H7 (cell line): Measurements from ENCODE around the gene VSTM4. TPM values are rescaled to one million over a fixed set of nuclear protein-coding genes. Genes with fewer than 3 reads are reported as not detected.

Experiments used
- DNase-seq: peaks from one replicate; pipeline ENCODE4 v3.0.0; 2012
- H3K27me3 ChIP-seq: 2 replicates; pipeline ENCODE4 v1.6.0; 2011; ENCODE audit warnings: mild to moderate bottlenecking, low read length; ENCODE audit not compliant: control insufficient read depth, insufficient read depth
- H3K36me3 ChIP-seq: replicated peaks from 2 replicates; pipeline ENCODE4 v1.5.1; 2011; ENCODE audit warnings: low read length; ENCODE audit not compliant: control insufficient read depth, insufficient read depth
- H3K4me3 ChIP-seq: 2 replicates; pipeline ENCODE4 v1.5.1; 2011; ENCODE audit warnings: low read depth, mild to moderate bottlenecking, control low read depth, low read length, moderate library complexity; ENCODE audit not compliant: insufficient read depth
- total RNA-seq: library from RNA; depleted of rRNA; stranded (reverse); fragments of >200 nt; shearing (Covaris generic); gene quantifications from 2 replicates; pipeline ENCODE4 v1.2.3, GENCODE V29; 2014

Gene VSTM4
- total RNA-seq, 1 experiment from 2014 or later, result 0.31 TPM

DNA sequence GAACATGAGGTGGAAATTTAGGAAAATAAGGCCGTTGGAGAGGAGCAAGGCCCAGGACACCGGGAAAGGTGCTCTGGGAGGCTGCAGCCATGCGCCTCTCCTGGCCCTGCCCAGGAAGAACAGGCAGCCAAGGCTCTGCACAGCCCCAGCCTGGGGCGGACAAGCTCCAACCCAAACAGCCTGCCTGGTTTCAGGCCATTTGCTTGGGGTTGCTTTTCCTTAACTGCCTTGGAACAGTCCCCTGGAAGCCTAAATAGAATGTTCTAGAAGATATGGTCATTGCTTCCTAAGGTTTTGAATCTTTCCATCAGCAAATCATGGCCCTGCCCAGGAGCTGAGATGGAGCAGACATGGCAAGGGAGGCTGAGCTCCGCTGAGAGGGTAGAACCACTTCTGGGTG, 11.0 kb downstream of the VSTM4 start:
- no peaks in the 10 kb centered on the region for H3K27me3 ChIP-seq
- no peak overlapping the region for H3K4me3 ChIP-seq
- no peaks in the 10 kb centered on the region for H3K36me3 ChIP-seq
- DNase-seq, result no peak

DNA sequence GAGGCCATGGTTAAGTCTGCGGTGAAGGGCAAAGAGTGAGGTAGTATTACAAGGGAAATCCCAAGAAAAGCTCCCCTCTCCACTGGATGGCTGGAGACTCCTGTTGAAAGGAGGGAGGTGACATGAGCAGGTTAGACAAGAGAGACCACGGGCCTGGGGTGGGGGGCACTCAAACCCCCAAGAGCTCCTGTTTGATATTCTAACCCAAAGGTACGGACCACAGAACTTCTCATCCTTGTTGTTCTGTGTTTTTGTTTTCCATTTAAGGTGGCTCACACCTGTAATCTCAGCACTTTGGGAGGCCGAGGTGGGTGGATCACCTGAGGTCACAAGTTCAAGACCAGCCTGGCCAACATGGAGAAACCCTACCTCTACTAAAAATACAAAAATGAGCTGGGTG, 11.6 kb downstream of the VSTM4 start:
- no peaks in the 10 kb centered on the region for H3K27me3 ChIP-seq
- no peak for DNase-seq
- no peaks in the 10 kb centered on the region for H3K36me3 ChIP-seq
- no peak overlapping the region for H3K4me3 ChIP-seq

DNA sequence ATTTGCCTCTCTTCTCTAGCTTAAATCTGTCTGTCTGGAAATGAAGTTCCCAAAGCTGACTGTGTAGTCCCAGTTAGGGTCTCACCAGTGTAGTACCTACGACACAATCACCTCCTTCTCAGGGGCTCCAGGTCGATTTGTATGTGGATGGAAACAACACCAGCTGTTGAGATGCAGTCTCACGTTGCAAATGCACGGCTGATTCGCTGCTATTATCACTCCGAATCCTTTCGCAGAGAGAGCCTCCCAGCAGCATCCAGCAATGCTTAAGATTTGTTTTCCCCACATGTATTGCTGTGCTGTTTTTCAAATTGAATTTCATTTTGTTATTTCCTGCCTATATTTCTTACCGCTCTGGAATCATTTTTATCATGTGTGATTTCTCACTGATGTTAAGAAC, 16.3 kb downstream of the VSTM4 start:
- Histone ChIP-seq H3K27me3 (no peaks in the 10 kb centered on the region), H3K36me3 (no peaks in the 10 kb centered on the region), H3K4me3 (no peak overlapping the region)
- DNase-seq, result no peak

DNA sequence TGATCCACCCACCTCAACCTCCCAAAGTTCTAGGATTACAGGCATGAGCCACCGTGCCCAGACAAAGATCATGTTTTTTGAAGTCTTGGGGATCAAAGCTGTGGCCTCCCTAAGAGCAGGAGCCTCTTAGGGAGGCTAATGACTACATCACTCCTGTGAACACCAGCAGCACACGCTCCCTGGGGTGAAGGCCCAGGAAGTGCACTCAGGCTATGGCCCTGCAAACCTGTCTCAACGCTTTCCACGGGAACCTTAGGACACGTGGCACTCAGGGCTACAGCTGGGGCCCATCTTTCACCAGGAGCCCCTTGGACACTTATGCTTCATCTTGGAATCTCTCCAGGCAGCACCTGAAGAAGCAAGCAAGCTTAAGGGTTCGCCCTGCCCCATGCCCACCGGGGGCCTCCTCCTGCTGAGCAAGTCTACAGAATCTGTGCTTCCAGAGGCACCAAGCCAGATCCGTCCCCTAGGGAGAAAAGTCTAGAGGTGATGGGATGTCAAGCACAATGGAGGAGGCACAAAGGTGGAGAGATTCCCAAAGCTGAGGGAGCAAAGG, 18.4 kb downstream of the VSTM4 start:
- Histone ChIP-seq H3K36me3 (no peaks in the 10 kb centered on the region), H3K4me3 (no peak overlapping the region), H3K27me3 (no peaks in the 10 kb centered on the region)
- DNase-seq, result no peak

DNA sequence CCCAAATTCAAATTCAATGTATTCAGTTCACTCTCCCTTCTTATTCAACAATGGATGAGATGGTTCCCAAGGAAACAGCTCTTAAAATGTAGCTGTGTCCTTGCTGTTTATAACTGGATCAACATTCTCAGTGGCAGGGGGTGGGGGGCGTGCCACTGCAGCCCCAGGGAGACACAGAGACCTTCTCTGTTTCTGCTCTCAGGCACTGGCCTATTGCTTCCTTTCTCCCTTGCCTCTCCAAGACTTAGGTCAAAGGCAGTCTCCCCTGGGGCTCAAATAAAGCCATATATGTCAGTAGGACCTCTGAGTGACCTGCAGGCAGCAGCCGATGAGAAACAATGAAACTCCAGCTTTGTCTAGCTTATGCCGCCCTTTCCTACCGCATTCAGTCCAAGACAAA, 20.7 kb downstream of the VSTM4 start:
- DNase-seq, result no peak
- no peaks in the 10 kb centered on the region for H3K36me3 ChIP-seq
- H3K4me3 ChIP-seq, result no peak overlapping the region
- H3K27me3 ChIP-seq, result no peaks in the 10 kb centered on the region

DNA sequence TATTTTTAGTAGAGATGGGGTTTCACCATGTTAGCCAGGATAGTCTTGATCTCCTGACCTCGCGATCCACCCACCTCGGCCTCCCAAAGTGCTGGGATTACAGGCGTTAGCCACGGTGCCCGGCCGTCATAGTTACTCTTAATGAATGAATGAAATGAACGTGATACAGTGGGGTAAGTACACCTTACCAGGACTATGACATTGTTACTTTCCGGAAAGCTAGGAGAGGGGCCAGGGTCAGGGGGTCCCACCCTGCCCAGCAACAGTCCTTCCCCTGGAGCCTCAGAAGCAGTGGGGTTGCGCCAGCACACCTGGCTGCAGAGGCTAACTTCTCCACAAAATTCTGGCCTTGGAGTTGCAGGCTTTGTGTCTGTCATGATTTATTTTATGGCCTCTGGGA, 21.4 kb downstream of the VSTM4 start:
- Histone ChIP-seq H3K4me3 (no peak overlapping the region), H3K27me3 (no peaks in the 10 kb centered on the region), H3K36me3 (no peaks in the 10 kb centered on the region)
- no peak for DNase-seq

DNA sequence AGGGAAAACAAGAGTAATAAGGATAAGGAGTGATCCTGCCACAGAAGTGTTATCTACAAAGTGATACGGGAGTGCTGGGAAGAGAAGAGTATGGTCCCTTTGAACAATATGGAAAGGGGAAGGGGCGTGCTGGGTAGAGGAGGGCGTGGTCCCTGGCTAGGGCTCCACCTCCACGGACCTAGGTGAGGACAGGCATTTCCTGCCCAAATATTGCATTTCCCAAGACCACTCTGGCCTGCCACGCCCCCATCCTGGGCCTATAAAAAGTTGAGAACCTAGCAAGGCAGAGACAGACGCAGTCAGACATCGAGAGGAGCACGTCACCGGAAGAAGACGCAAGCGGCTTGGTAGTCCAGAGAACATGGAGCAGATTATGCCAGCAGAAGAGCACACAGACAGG, 22.8 kb downstream of the VSTM4 start:
- Histone ChIP-seq H3K27me3 (no peaks in the 10 kb centered on the region), H3K36me3 (no peaks in the 10 kb centered on the region), H3K4me3 (no peak overlapping the region)
- DNase-seq, result no peak

DNA sequence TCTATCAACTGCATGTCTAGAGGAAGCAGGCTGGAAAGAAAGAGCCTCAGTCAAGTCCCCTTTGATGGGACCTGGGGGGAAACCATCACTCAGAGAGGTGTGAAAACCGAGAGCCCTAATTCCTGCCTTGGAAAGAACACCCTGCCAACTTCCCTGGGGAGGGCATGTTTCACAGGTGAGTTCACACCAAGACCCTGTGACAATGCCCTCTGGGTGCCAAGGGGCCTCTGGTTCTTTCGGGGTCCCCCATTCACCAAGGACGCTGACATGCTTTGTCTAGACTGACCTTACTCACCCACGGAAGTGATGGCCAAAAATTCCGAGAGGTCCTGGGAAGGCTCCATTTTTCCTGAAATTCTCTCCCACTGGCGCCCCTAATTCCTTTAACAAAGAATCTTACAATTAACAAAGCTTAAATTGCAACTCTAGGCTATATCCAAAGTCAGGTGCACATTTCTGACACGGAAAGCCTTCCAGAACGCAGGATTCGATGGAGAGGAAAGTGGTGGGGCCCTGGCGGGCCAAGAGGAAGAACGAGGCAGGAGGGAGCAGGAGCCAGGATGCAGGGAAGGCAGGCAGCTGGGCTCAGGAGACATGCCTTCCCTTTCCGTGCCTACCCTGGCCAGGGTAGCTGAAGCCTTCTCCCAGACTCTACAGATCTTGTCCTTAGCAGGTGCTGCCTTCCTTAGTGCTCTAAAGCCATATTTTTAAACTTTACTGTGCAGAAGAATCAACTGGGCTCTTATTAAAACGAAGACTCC, 23.7 kb downstream of the VSTM4 start:
- H3K4me3 ChIP-seq, result no peak overlapping the region
- no peak for DNase-seq
- no peaks in the 10 kb centered on the region for H3K27me3 ChIP-seq
- no peaks in the 10 kb centered on the region for H3K36me3 ChIP-seq

DNA sequence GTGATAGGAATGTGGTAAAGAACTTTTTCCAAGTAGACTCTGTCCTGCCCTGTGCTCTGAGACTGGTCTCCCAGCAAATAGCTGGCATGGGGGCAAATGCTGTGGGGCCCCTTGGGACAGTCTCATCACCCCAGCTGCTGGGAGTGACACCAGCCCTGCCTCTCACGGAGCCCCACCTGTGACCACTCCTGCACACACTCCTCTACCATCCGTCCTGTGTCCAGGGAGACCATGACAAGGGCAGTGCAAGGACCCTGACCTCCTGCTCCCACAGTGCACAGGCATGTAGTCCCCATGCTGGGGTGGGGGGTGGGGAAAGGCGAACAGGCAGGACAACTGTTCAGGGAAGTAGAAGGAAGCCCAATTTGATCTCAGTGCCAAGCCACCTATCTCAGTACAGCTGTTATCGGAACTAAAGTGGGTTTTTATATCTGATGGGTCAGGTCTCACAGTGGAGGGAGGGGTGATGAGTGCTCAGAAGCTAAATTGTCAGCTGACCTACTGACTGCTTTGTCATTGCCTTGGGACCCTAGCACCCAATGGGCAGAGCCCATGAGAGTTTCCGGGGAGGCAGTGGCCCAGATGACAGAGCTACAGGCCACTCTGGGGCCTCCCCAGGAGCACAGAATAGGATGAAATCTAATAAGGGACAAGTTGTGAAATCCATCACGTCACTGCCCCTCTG, 24.5 kb downstream of the VSTM4 start:
- DNase-seq, result no peak
- Histone ChIP-seq H3K36me3 (no peaks in the 10 kb centered on the region), H3K4me3 (no peak overlapping the region), H3K27me3 (no peaks in the 10 kb centered on the region)

DNA sequence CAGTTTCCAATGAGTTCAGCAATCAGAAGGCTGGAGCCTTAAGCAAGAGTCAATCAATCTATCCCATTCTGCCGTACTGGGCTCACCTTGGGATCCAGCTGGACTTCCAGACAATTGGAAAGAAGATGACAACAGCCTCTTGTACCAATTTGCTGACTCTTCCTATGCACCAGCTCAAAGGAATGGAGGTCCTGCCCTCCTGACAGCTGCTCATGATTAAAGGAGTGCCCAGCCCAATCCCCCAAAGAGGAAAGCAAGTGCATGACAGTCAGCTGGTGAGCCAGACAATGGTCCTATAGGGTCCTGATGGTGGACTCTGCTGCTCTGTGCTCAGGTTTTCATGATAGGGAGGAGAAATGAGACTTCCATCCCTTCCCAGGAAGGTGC, 25.1 kb downstream of the VSTM4 start:
- DNase-seq, result no peak
- Histone ChIP-seq H3K27me3 (no peaks in the 10 kb centered on the region), H3K4me3 (no peak overlapping the region), H3K36me3 (no peaks in the 10 kb centered on the region)

DNA sequence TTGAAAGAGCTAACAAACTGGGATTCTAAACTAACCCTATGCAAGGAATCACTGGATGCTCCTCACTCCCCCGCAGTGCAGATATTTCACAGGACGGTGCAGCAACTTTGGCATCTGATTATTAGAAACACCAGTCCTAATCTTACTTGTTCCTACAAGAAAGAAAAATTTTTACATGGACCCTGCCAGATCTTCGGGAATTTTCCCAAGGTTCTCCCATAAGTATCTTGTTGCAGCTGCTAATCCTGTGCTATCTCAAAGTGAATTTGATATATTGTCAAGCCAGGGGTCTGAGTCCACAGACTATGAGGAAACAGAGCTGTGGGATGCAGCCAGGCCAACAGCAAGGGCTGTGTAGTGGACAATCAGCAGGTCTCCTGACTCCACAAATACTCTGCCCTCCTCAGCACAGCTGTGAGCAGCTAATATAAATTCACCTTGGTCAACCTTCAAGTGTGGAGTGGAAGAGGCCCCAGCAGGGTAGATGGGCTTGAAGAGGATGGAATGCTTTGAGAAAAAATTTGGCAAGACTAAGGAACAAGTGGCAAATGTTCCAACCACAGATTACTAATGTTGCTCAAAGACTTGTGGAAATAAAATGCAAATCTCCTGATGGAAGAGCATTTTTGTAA, 25.6 kb downstream of the VSTM4 start:
- no peak overlapping the region for H3K4me3 ChIP-seq
- DNase-seq, result no peak
- H3K36me3 ChIP-seq, result no peaks in the 10 kb centered on the region

DNA sequence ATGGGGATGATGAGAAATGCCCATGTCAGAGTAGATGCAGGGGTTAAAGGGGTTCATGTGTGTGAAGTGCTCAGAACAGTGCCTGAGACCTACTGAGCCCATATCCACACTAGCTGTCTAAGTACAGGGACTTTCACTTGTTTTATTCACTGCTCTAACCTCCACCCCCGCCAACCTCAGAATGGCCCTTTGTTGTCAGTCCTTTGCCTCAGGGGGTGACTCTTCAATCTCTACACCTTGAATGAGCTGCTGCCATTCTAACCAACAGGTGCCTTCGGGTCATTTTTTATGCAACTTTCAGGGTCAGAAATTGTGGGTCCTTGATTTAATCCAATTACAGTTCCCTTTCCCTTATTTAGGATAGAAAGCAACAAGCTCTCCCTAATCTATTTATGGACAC, 26.2 kb downstream of the VSTM4 start:
- H3K4me3 ChIP-seq, result no peak overlapping the region
- no peaks in the 10 kb centered on the region for H3K27me3 ChIP-seq
- no peak for DNase-seq
- no peaks in the 10 kb centered on the region for H3K36me3 ChIP-seq

More for the DNA sequence above, 25.6 kb downstream of the VSTM4 start:
- H3K27me3 ChIP-seq, result no peaks in the 10 kb centered on the region

DNA sequence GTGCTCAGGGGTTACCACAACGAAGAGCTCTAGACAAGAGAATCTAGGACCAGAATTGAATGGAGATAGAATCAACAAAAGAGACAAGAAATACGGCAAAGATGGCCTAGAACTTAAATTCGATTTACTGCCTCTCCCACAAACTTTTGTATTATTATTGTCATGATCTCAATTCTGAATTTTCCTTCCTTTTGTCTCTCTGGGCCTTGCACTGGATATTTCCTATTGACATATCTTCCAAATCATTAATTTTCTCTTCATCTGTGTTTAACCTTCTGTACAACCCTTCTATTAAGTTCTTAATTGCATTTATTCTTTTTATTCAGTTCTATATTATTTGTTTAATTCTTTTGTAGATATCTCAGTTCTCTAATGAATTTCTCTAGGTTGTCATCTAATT, 28.4 kb downstream of the VSTM4 start:
- Histone ChIP-seq H3K36me3 (no peaks in the 10 kb centered on the region), H3K27me3 (no peaks in the 10 kb centered on the region), H3K4me3 (no peak overlapping the region)
- no peak for DNase-seq

DNA sequence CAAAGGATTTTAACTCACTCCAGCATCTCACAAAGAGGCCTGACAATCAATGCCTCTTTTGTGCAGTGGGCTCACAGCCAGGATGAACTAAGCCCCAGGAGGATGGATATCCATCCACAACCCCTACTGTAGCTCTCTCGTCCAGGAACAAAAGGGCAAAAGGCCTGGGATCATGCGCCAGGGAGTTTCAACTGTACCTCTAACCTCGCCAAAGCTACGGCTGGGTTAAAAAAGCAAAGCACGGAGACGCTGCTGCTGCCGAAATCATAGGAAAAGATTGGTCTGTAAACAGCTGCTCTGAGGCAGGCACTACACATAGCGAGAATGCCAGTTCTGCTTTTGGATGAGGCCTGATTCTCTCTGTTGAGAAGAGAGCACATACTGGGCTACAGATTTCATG, 32.1 kb downstream of the VSTM4 start:
- no peaks in the 10 kb centered on the region for H3K27me3 ChIP-seq
- no peak for DNase-seq
- no peak overlapping the region for H3K4me3 ChIP-seq
- H3K36me3 ChIP-seq, result no peaks in the 10 kb centered on the region

DNA sequence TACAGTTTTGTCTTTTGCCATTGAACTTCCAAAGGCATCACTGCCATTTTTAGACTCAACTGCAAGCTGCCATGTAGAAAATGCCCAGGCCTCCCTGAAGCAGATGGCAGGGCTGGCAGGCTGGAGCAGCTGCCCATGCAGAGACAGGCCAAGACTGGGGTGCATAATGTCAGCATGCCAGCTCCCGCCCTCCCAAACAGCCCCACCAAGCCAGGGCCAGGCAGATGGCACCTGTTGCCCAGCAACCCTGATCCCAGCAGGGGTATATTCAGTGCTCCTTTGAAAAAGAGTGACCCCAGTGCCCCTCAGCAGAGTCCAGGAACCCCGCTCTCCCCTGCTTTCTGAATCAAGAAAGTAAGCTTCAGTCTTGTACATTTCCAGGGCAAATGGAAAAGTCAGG, 32.6 kb downstream of the VSTM4 start:
- Histone ChIP-seq H3K4me3 (no peak overlapping the region), H3K36me3 (no peaks in the 10 kb centered on the region), H3K27me3 (no peaks in the 10 kb centered on the region)
- no peak for DNase-seq
